Trophoblast cell (in vitro differentiated cells and primary cell): ENCODE measurements around the gene SMO.
A peak's percentile ranks its signal among the peaks of the same experiment; 100 is the strongest.

Experiments used
- DNase-seq, 2 donors: peaks; one replicate each; pipeline ENCODE4 v3.0.0-alpha.2; 2016
- H2AFZ ChIP-seq: 2 replicates; pipeline ENCODE4 v1.6.1; 2013; ENCODE audit warnings: low read length, moderate library complexity, mild to moderate bottlenecking; ENCODE audit not compliant: insufficient read depth, poor library complexity
- H2AK5ac ChIP-seq: 2 replicates; pipeline ENCODE4 v1.6.1; 2013; ENCODE audit warnings: mild to moderate bottlenecking, low read length
- H2BK120ac ChIP-seq: 2 replicates; pipeline ENCODE4 v1.6.1; 2013; ENCODE audit warnings: low read length, mild to moderate bottlenecking, moderate library complexity; ENCODE audit not compliant: insufficient read depth, poor library complexity
- H2BK12ac ChIP-seq: 2 replicates; pipeline ENCODE4 v1.6.1; 2013; ENCODE audit warnings: mild to moderate bottlenecking, low read length, moderate library complexity
- H2BK5ac ChIP-seq: 2 replicates; pipeline ENCODE4 v1.6.1; 2013; ENCODE audit warnings: low read length, low read depth, moderate library complexity, mild to moderate bottlenecking; ENCODE audit not compliant: poor library complexity
- H3K14ac ChIP-seq: 2 replicates; pipeline ENCODE4 v1.6.1; 2013; ENCODE audit warnings: mild to moderate bottlenecking, low read length
- H3K18ac ChIP-seq: 2 replicates; pipeline ENCODE4 v1.6.1; 2013; ENCODE audit warnings: mild to moderate bottlenecking, low read length
- H3K23ac ChIP-seq: 2 replicates; pipeline ENCODE4 v1.6.1; 2013; ENCODE audit warnings: low read length
- H3K27ac ChIP-seq: 2 replicates; pipeline ENCODE4 v1.5.1; 2013; ENCODE audit warnings: low read depth, mild to moderate bottlenecking, inconsistent platforms, low read length, moderate library complexity
- H3K27me3 ChIP-seq: 2 replicates; pipeline ENCODE4 v1.6.1; 2013; ENCODE audit warnings: inconsistent platforms, mild to moderate bottlenecking, low read length, moderate library complexity; ENCODE audit not compliant: insufficient read depth
- H3K36me3 ChIP-seq, 2 experiments: 1 replicate in 1 of 2; 2 replicates in 1 of 2; pipeline ENCODE4 v1.6.1; 2013; ENCODE audit warnings: low read length in 2 of 2, mild to moderate bottlenecking in 2 of 2, moderate library complexity in 1 of 2; ENCODE audit not compliant: insufficient read depth in 2 of 2, control insufficient read depth in 1 of 2
- H3K4ac ChIP-seq: 2 replicates; pipeline ENCODE4 v1.6.1; 2013; ENCODE audit warnings: low read depth, mild to moderate bottlenecking, low read length, moderate library complexity
- H3K4me1 ChIP-seq, 2 experiments: 1 replicate in 1 of 2; 2 replicates in 1 of 2; pipeline ENCODE4 v1.6.1; 2013; ENCODE audit warnings: low read length in 2 of 2, mild to moderate bottlenecking in 2 of 2, moderate library complexity in 1 of 2; ENCODE audit not compliant: insufficient read depth in 2 of 2, control insufficient read depth in 1 of 2
- H3K4me2 ChIP-seq: 2 replicates; pipeline ENCODE4 v1.6.1; 2013; ENCODE audit warnings: inconsistent platforms, mild to moderate bottlenecking, low read length, moderate library complexity
- H3K4me3 ChIP-seq: 2 replicates; pipeline ENCODE4 v1.5.1; 2013; ENCODE audit warnings: mild to moderate bottlenecking, low read depth, low read length, inconsistent platforms
- H3K79me1 ChIP-seq: one replicate; pipeline ENCODE4 v1.6.1; 2013; ENCODE audit warnings: low read length
- H3K79me2 ChIP-seq: 2 replicates; pipeline ENCODE4 v1.6.1; 2013; ENCODE audit warnings: low read length, mild to moderate bottlenecking; ENCODE audit not compliant: control insufficient read depth, insufficient read depth, poor library complexity
- H3K9ac ChIP-seq: 2 replicates; pipeline ENCODE4 v1.6.1; 2013; ENCODE audit warnings: mild to moderate bottlenecking, low read length
- H3K9me3 ChIP-seq: 2 replicates; pipeline ENCODE4 v1.6.1; 2013; ENCODE audit warnings: low read depth, mild to moderate bottlenecking, control low read depth, inconsistent platforms, low read length; ENCODE audit not compliant: insufficient read depth
- H4K12ac ChIP-seq: 2 replicates; pipeline ENCODE4 v1.6.1; 2013; ENCODE audit warnings: low read depth, mild to moderate bottlenecking, low read length, moderate library complexity
- H4K8ac ChIP-seq: 2 replicates; pipeline ENCODE4 v1.6.1; 2013; ENCODE audit warnings: low read depth, mild to moderate bottlenecking, low read length, moderate library complexity
- H4K91ac ChIP-seq: one replicate; pipeline ENCODE4 v1.6.1; 2013; ENCODE audit warnings: low read depth, mild to moderate bottlenecking, low read length, moderate library complexity
- WGBS: extraction: QIAGEN DNeasy Blood & Tissue Kit; methylation state at CpG from one replicate; pipeline ENCODE4 v1.1.7; 2013; ENCODE audit warnings: missing lambda C conversion rate; ENCODE audit not compliant: insufficient read length, insufficient coverage; ENCODE audit errors: extremely low coverage; 5-methylcytosine and 5-hydroxymethylcytosine counted together

Gene SMO

GRCh38 chr7:129224251-129225205, 36.1 kb downstream of the SMO start, which contains the start of gene AHCYL2:
Gene AHCYL2 (plus strand): TSS chr7:129225030.
- Histone ChIP-seq H3K4me2 (peak within 1 kb of the TSS; percentile 92), H3K23ac (no peak within 1 kb of the TSS)
- WGBS: no CpG with 5 or more reads among the region's 63 CpGs

GRCh38 chr7:129225206-129225930, 36.9 kb downstream of the SMO start:
- no peak overlapping the region for H4K91ac ChIP-seq
- no peaks in the 10 kb centered on the region for H3K4me1 ChIP-seq
- no peaks in the 10 kb centered on the region for H3K9me3 ChIP-seq
- no peak overlapping the region for H3K14ac ChIP-seq
- H4K8ac ChIP-seq: no peak overlapping the region
- WGBS: no CpG with 5 or more reads among the region's 60 CpGs
- H3K18ac ChIP-seq: no peak overlapping the region
- H2AK5ac ChIP-seq: no peak overlapping the region
- no peak overlapping the region for H3K4ac ChIP-seq
- peak overlapping the region; percentile 92 for H3K4me2 ChIP-seq
- no peaks in the 10 kb centered on the region for H3K36me3 ChIP-seq
- H3K79me2 ChIP-seq: peaks cover 1% of the 10 kb centered on the region
- DNase-seq: peak; percentile 40 to 60
- peak overlapping the region; percentile 60 for H3K9ac ChIP-seq
- H4K12ac ChIP-seq: no peak overlapping the region
- H3K4me3 ChIP-seq: peak overlapping the region; percentile 93
- peak overlapping the region; percentile 48 for H2AFZ ChIP-seq
- H3K27ac ChIP-seq: peak overlapping the region; percentile 35
- no peak overlapping the region for H3K23ac ChIP-seq
- peaks cover 2% of the 10 kb centered on the region for H3K79me1 ChIP-seq
- no peak overlapping the region for H2BK5ac ChIP-seq
- H2BK12ac ChIP-seq: no peak overlapping the region
- H3K27me3 ChIP-seq: no peaks in the 10 kb centered on the region
- H2BK120ac ChIP-seq: no peak overlapping the region

More at GRCh38 chr7:129224251-129225205, 36.1 kb downstream of the SMO start, which contains the start of gene AHCYL2:
- Histone ChIP-seq H3K36me3 (no peaks in the 10 kb centered on the region), H3K9me3 (no peaks in the 10 kb centered on the region), H3K18ac (peak within 1 kb of the TSS; percentile 5), H3K14ac (no peak within 1 kb of the TSS), H3K79me2 (peaks cover 1% of the 10 kb centered on the region), H3K27me3 (no peaks in the 10 kb centered on the region), H2AFZ (peak within 1 kb of the TSS; percentile 48), H3K4me1 (no peaks in the 10 kb centered on the region), H3K9ac (peak within 1 kb of the TSS; percentile 60), H4K12ac (peak within 1 kb of the TSS; percentile 2), H4K91ac (peak within 1 kb of the TSS; percentile 21), H2BK120ac (no peak within 1 kb of the TSS), H2AK5ac (no peak within 1 kb of the TSS), H2BK5ac (peak within 1 kb of the TSS; percentile 23), H3K79me1 (peaks cover 2% of the 10 kb centered on the region), H4K8ac (peak within 1 kb of the TSS; percentile 2), H2BK12ac (no peak within 1 kb of the TSS), H3K4ac (no peak within 1 kb of the TSS), H3K4me3 (peak within 1 kb of the TSS; percentile 93), H3K27ac (peak within 1 kb of the TSS; percentile 89)
- DNase-seq: peak; percentile 99

DNA sequence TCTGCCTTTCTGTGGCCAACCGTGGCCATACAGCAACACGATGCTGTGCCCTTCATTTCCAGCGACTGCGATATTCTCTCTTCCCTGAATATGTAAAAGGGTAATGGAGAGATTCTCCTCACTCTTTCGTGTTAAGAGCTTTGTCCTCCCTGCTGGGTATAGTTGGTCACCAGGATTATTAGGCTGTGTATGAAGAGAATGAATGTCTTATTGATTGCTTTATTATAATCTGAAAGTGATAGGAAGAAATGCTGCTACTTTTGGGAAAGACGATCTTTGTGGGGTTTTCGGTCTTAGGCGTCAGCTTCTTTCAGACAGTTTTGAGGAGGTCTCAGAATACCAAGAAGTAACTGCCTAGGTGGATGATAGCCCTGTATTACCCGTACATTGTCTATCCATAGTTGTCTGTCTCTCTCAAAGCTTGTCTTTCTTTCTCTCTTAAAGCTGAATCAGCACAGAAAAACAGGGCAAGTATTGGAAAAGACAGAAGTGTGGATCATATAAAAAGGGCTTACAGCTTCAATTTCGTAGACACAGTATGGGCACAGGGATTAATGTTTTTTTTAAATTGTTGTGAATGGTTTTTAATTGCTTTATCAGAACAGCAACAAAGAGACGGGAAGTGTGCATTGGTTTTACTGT, 37.6 kb downstream of the SMO start:
- Histone ChIP-seq H3K4me2 (peak overlapping the region; percentile 92), H2BK120ac (no peak overlapping the region), H3K9ac (no peak overlapping the region), H2BK5ac (no peak overlapping the region), H3K4me3 (no peak overlapping the region), H4K12ac (no peak overlapping the region), H3K4me1 (no peaks in the 10 kb centered on the region), H2AFZ (no peak overlapping the region), H3K27ac (no peak overlapping the region), H2AK5ac (no peak overlapping the region), H3K18ac (no peak overlapping the region), H4K91ac (no peak overlapping the region), H3K79me1 (peaks cover 2% of the 10 kb centered on the region), H3K14ac (no peak overlapping the region), H4K8ac (no peak overlapping the region), H2BK12ac (no peak overlapping the region), H3K36me3 (no peaks in the 10 kb centered on the region), H3K4ac (no peak overlapping the region), H3K27me3 (no peaks in the 10 kb centered on the region), H3K23ac (no peak overlapping the region), H3K9me3 (no peaks in the 10 kb centered on the region), H3K79me2 (peaks cover 1% of the 10 kb centered on the region)
- DNase-seq: no peak
- no CpG with 5 or more reads among the region's 11 CpGs for WGBS
